Panc1 (cell line): ENCODE results near the gene MFSD12.

Source experiments
- CTCF ChIP-seq: fragments of 450-650 bp; IDR thresholded peaks from 2 replicates; pipeline ENCODE4 v1.5.1; 2017; ENCODE audit warnings: mild to moderate bottlenecking
- TCF7L2 ChIP-seq: IDR thresholded peaks from 2 replicates; pipeline ENCODE4 v1.6.1; 2011; ENCODE audit warnings: mild to moderate bottlenecking, low read depth, low read length, inconsistent platforms

GRCh38 chr19:3535235-3535535, 22.2 kb downstream of the MFSD12 start:
- TF ChIP-seq CTCF (no peak), TCF7L2 (no peak)
